GM23338 (cell line): ENCODE results near the gene KCTD1. TPM values are rescaled to one million over a fixed set of nuclear protein-coding genes. Genes with fewer than 3 reads are reported as not detected.
"Not testable (repeated sequence)": the region's sequence is repeated elsewhere in the genome, so short reads cannot be mapped to it uniquely, and the experiment has no call there.

Experiments
- ATAC-seq: fragments of 200-7000 bp; cut with Tn5 transposase; 3 replicates; pipeline ENCODE4 v1.9.1; 2020
- DNase-seq: peaks from one replicate; pipeline ENCODE4 v3.0.0-alpha.2; 2015; ENCODE audit warnings: low spot score
- H2AFZ ChIP-seq: fragments of 200-600 bp; sonication (generic); 2 replicates; pipeline ENCODE4 v1.8.0; 2016; ENCODE audit warnings: antibody characterized with exemption, mild to moderate bottlenecking, moderate library complexity
- H3F3A ChIP-seq: fragments of 200-600 bp; sonication (generic); replicated peaks from 2 replicates; pipeline ENCODE4 v1.8.0; 2017; ENCODE audit warnings: antibody characterized with exemption, mixed run types, low read depth
- H3K27ac ChIP-seq: fragments of 200-600 bp; sonication (generic); 2 replicates; pipeline ENCODE4 v1.6.1; 2016; ENCODE audit warnings: low read depth
- H3K27me3 ChIP-seq: fragments of 200-600 bp; sonication (generic); 2 replicates; pipeline ENCODE4 v1.8.0; 2016; ENCODE audit warnings: mild to moderate bottlenecking, mixed run types, moderate library complexity; ENCODE audit not compliant: insufficient read depth
- H3K36me3 ChIP-seq: fragments of 200-600 bp; sonication (generic); 2 replicates; pipeline ENCODE4 v1.8.0; 2016; ENCODE audit warnings: mild to moderate bottlenecking; ENCODE audit not compliant: insufficient read depth
- H3K4me1 ChIP-seq: fragments of 200-600 bp; sonication (generic); 2 replicates; pipeline ENCODE4 v1.8.0; 2016; ENCODE audit warnings: mild to moderate bottlenecking, moderate library complexity; ENCODE audit not compliant: insufficient read depth
- H3K4me2 ChIP-seq: fragments of 200-600 bp; sonication (generic); 2 replicates; pipeline ENCODE4 v1.7.1; 2017; ENCODE audit warnings: mixed run types
- H3K4me3 ChIP-seq: fragments of 200-600 bp; sonication (generic); 2 replicates; pipeline ENCODE4 v1.6.1; 2016; ENCODE audit warnings: mixed run types
- H3K79me2 ChIP-seq: fragments of 200-600 bp; sonication (generic); replicated peaks from 2 replicates; pipeline ENCODE4 v1.8.0; 2017; ENCODE audit warnings: mild to moderate bottlenecking; ENCODE audit not compliant: insufficient read depth
- H3K9me2 ChIP-seq: fragments of 200-600 bp; sonication (generic); 2 replicates; pipeline ENCODE4 v1.8.0; 2017; ENCODE audit not compliant: insufficient read depth
- H4K20me1 ChIP-seq: fragments of 200-600 bp; sonication (generic); replicated peaks from 2 replicates; pipeline ENCODE4 v1.8.0; 2017; ENCODE audit warnings: mild to moderate bottlenecking; ENCODE audit not compliant: insufficient read depth
- H3K27ac Mint-ChIP-seq: 2 replicates; pipeline ENCODE4 v1.8.0; 2020; ENCODE audit warnings: inconsistent platforms, mild to moderate bottlenecking, moderate library complexity, mixed read lengths
- H3K27me3 Mint-ChIP-seq: 3 replicates; pipeline ENCODE4 v1.8.0; 2022; ENCODE audit warnings: low read depth, mild to moderate bottlenecking, moderate library complexity, mixed read lengths, inconsistent platforms; ENCODE audit not compliant: insufficient read depth, poor library complexity
- H3K36me3 Mint-ChIP-seq: 3 replicates; pipeline ENCODE4 v1.8.0; 2021; ENCODE audit warnings: low read depth, mild to moderate bottlenecking, inconsistent platforms, moderate library complexity, mixed read lengths
- H3K4me1 Mint-ChIP-seq: 3 replicates; pipeline ENCODE4 v1.8.0; 2020; ENCODE audit warnings: mild to moderate bottlenecking, inconsistent platforms, mixed read lengths
- H3K4me3 Mint-ChIP-seq: 3 replicates; pipeline ENCODE4 v1.8.0; 2021; ENCODE audit warnings: moderate library complexity, mild to moderate bottlenecking, inconsistent platforms, mixed read lengths
- H3K9me3 Mint-ChIP-seq: 3 replicates; pipeline ENCODE4 v1.8.0; 2020; ENCODE audit warnings: moderate library complexity, mild to moderate bottlenecking, inconsistent platforms, mixed read lengths
- CREB1 ChIP-seq: fragments of 250-450 bp; sonication (Bioruptor Pico); IDR thresholded peaks from 2 replicates; pipeline ENCODE4 v1.5.0; 2020; ENCODE audit warnings: low read depth, mild to moderate bottlenecking, moderate library complexity
- CTCF ChIP-seq, 2 experiments: fragments of 200-600 bp in 1 of 2; sonication (generic) in 1 of 2; conservative IDR thresholded peaks; 2 replicates each; pipeline versions ENCODE4 v1.5.1 to v1.6.1; 2016 to 2017; ENCODE audit warnings: antibody characterized with exemption in 2 of 2, low read depth in 2 of 2, mild to moderate bottlenecking in 2 of 2, moderate library complexity in 1 of 2
- ETS1 ChIP-seq: IDR thresholded peaks from 2 replicates; pipeline ENCODE4 v1.6.1; 2016; ENCODE audit warnings: antibody characterized with exemption
- EZH2 ChIP-seq: fragments of 200-600 bp; sonication (generic); IDR thresholded peaks from one replicate; pipeline ENCODE4 v1.8.0; 2017; ENCODE audit warnings: antibody characterized with exemption, mild to moderate bottlenecking, low read depth; ENCODE audit not compliant: unreplicated experiment
- EZH2phosphoT487 ChIP-seq: fragments of 200-600 bp; sonication (generic); IDR thresholded peaks from one replicate; pipeline ENCODE4 v1.8.1; 2018; ENCODE audit warnings: antibody characterized with exemption; ENCODE audit not compliant: unreplicated experiment
- JUNB ChIP-seq: IDR thresholded peaks from one replicate; pipeline ENCODE4 v1.6.1; 2016; ENCODE audit warnings: antibody characterized with exemption; ENCODE audit not compliant: unreplicated experiment
- POLR2AphosphoS5 ChIP-seq: IDR thresholded peaks from 2 replicates; pipeline ENCODE4 v1.6.1; 2016; ENCODE audit warnings: antibody characterized with exemption, low read depth
- STAT1 ChIP-seq: IDR thresholded peaks from one replicate; pipeline ENCODE4 v1.6.1; 2016; ENCODE audit warnings: antibody characterized with exemption; ENCODE audit not compliant: unreplicated experiment
- ZNF331 ChIP-seq: fragments of 250-450 bp; sonication (Bioruptor Pico); IDR thresholded peaks from 2 replicates; pipeline ENCODE4 v1.5.0; 2020; ENCODE audit warnings: low read depth, mild to moderate bottlenecking, moderate library complexity
- ZNF462 ChIP-seq: fragments of 250-450 bp; sonication (Bioruptor Pico); IDR thresholded peaks from 2 replicates; pipeline ENCODE4 v1.5.0; 2020; ENCODE audit warnings: mild to moderate bottlenecking, moderate library complexity
- polyA plus RNA-seq: library from polyadenylated mRNA; unstranded; fragments of >200 nt; fragmentation: Nextera tagmentation; extraction: Ambion mirVana; gene quantifications from 2 replicates; pipeline ENCODE4 v1.2.1, GENCODE V29; 2016
- total RNA-seq: library from RNA; depleted of rRNA; stranded (reverse); fragments of >200 nt; shearing (Covaris generic); gene quantifications from 2 replicates; pipeline ENCODE4 v1.2.3, GENCODE V29; 2014

Gene KCTD1
- total and polyA plus RNA-seq, 2 experiments from 2014 or later: 7.1 to 20.5 TPM

GRCh38 chr18:26438980-26439379 lies 109.4 kb downstream of the KCTD1 start:
- DNase-seq (no peak), ATAC-seq (no peak)
- no peaks in the 10 kb centered on the region for H3K36me3 Mint-ChIP-seq
- H4K20me1 ChIP-seq: no peaks in the 10 kb centered on the region
- no peaks in the 10 kb centered on the region for H3K27me3 Mint-ChIP-seq
- H3K27ac Mint-ChIP-seq: no peak overlapping the region
- no peaks in the 10 kb centered on the region for H3K36me3 ChIP-seq
- H3K4me3 Mint-ChIP-seq: no peak overlapping the region
- no peak overlapping the region for H3K27ac ChIP-seq
- H3K4me1 ChIP-seq: no peaks in the 10 kb centered on the region; the same call in 1 of the 2 replicates
- H3F3A ChIP-seq: no peaks in the 10 kb centered on the region
- H2AFZ ChIP-seq: no peak overlapping the region
- no peak overlapping the region for H3K4me3 ChIP-seq
- no peaks in the 10 kb centered on the region for H3K9me2 ChIP-seq
- TF ChIP-seq ZNF331 (CRISPR knock-in tag) (no peak), EZH2phosphoT487 (no peak), ZNF462 (CRISPR knock-in tag) (no peak), CREB1 (CRISPR knock-in tag) (no peak), JUNB (no peak), STAT1 (no peak), EZH2 (no peak), ETS1 (no peak), CTCF (conservative IDR thresholded peaks at IDR 0.05; ENCODE audit: low read depth in 2 of 2) (no peak), POLR2AphosphoS5 (no peak)
- H3K79me2 ChIP-seq: no peaks in the 10 kb centered on the region
- H3K4me1 Mint-ChIP-seq: peaks cover 15% of the 10 kb centered on the region; the same call in 2 of the 3 replicates
- peaks cover 3% of the 10 kb centered on the region; the same call in 1 of the 3 replicates for H3K9me3 Mint-ChIP-seq
- H3K27me3 ChIP-seq: no peaks in the 10 kb centered on the region
- no peak overlapping the region for H3K4me2 ChIP-seq

- H3K27me3 ChIP-seq, H3K27me3 Mint-ChIP-seq, H2AFZ ChIP-seq, ATAC-seq, H3K36me3 ChIP-seq, H3K4me3 ChIP-seq, H3K36me3 Mint-ChIP-seq, H3K27ac Mint-ChIP-seq, H3K4me2 ChIP-seq, H3K27ac ChIP-seq, H3K9me3 Mint-ChIP-seq, H3K4me3 Mint-ChIP-seq, H3K9me2 ChIP-seq, H4K20me1 ChIP-seq, H3K4me1 ChIP-seq, DNase-seq, H3F3A ChIP-seq, H3K79me2 ChIP-seq: not testable (repeated sequence)
- peaks cover 15% of the 10 kb centered on the region; the same call in 2 of the 3 replicates for H3K4me1 Mint-ChIP-seq
Measured at GRCh38 chr18:26437634-26438033, 110.7 kb downstream of the KCTD1 start.
